Transverse colon (tissue), 4 donors: ENCODE measurements around the gene ZCCHC8. TPM values are rescaled to one million over a fixed set of nuclear protein-coding genes. Genes with fewer than 3 reads are reported as not detected.

ENCODE experiments used
- DNase-seq: peaks from one replicate; pipeline ENCODE4 v3.0.0-alpha.2; 2019
- H3K27ac ChIP-seq, 4 donors: fragments of 200-600 bp; sonication (generic); 2 replicates each; pipeline ENCODE4 v1.5.1; 2016 to 2018; ENCODE audit warnings: inconsistent platforms in 4 of 4
- H3K27me3 ChIP-seq: fragments of 200-600 bp; sonication (generic); 2 replicates; pipeline ENCODE4 v1.5.1; 2017; ENCODE audit warnings: inconsistent platforms
- H3K36me3 ChIP-seq, 4 donors: fragments of 200-600 bp; sonication (generic); 2 replicates each; pipeline ENCODE4 v1.5.1; 2017 to 2019; ENCODE audit warnings: inconsistent platforms in 4 of 4
- H3K4me1 ChIP-seq, 4 donors: fragments of 200-600 bp; sonication (generic); 2 replicates each; pipeline ENCODE4 v1.5.1; 2017 to 2020; ENCODE audit warnings: inconsistent platforms in 4 of 4
- H3K4me3 ChIP-seq, 4 donors: fragments of 200-600 bp; sonication (generic); 1 replicate in 1 of 4; 2 replicates in 3 of 4; pipeline versions ENCODE4 v1.5.1 to v1.6.1; 2017 to 2019; ENCODE audit warnings: inconsistent platforms in 4 of 4
- H3K9me3 ChIP-seq, 2 donors: fragments of 200-600 bp; sonication (generic); 2 replicates each; pipeline ENCODE4 v1.5.1; 2017 to 2019; ENCODE audit warnings: inconsistent platforms in 2 of 2
- CTCF ChIP-seq, 5 experiments: fragments of 200-600 bp in 3 of 5; fragments of 450-650 bp in 2 of 5; sonication (generic) in 3 of 5; IDR thresholded peaks; 1 replicate in 2 of 5; 2 replicates in 3 of 5; pipeline ENCODE4 v1.5.1; 2016 to 2017; ENCODE audit warnings: antibody characterized with exemption in 5 of 5, inconsistent platforms in 3 of 5, mild to moderate bottlenecking in 2 of 5, moderate library complexity in 1 of 5
- EP300 ChIP-seq: sonication (generic); formaldehyde crosslinking; IDR thresholded peaks from one replicate; pipeline ENCODE4 v1.6.1; 2017; ENCODE audit warnings: antibody characterized with exemption, low read depth
- POLR2A ChIP-seq: fragments of 450-650 bp; IDR thresholded peaks from one replicate; pipeline ENCODE4 v1.6.1; 2016; ENCODE audit warnings: antibody characterized with exemption, mild to moderate bottlenecking, moderate library complexity
- POLR2AphosphoS5 ChIP-seq, 3 donors: sonication (generic); formaldehyde crosslinking; IDR thresholded peaks; one replicate each; pipeline ENCODE4 v1.6.1; 2016; ENCODE audit warnings: antibody characterized with exemption in 3 of 3
- WGBS, 2 donors: methylation state at CpG; one replicate each; pipeline ENCODE4 v1.1.5; 2018; ENCODE audit warnings: low coverage in 1 of 2; 5-methylcytosine and 5-hydroxymethylcytosine counted together
- in situ Hi-C, 4 donors: fragments of 200-750 bp; cut with MboI; loops; one replicate each; pipeline versions ENCODE4 v1.15.0 to v1.15.1; 2017; ENCODE audit warnings: low sequenced_read_pairs in 3 of 4, low pct_ligation_motif_present in 1 of 4, low pct_unique_long_range_greater_than_20kb in 1 of 4
- intact Hi-C: fragments of 100-400 bp; cut with DNase I; formaldehyde crosslinking; loops from one replicate; pipeline ENCODE4 v1.15.1; 2023; ENCODE audit warnings: low total_unique reads
- total RNA-seq, 4 donors: library from RNA; depleted of rRNA; stranded (reverse); fragments of >200 nt; gene quantifications; one replicate each; pipeline ENCODE4 v1.1.0, GENCODE V29; 2016

Gene ZCCHC8
- total RNA-seq, 4 donors from 2014 or later, result 15.9 to 28.4 (median 19.9) TPM

DNA sequence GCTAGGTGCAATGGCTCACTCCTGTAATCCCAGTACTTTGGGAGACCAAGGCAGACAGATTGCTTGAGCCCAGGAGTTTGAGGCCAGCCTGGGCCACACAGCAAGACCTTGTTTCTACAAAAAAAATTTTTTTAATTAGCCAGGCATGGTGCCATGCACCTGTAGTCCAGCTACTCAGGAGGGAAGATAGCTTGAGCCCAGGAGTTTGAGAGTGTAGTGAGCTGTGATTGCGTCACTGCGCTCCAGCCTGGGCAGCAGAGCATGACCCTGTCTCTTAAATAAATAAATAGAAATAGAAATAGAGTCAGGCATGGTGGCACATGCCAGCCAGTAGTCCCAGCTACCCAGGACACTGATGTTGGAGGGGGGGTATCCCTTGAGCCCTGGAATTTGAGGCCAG, 41.5 kb downstream of the ZCCHC8 start:
- H3K9me3 ChIP-seq, result no peaks in the 10 kb centered on the region
- WGBS, 2 donors, result 100% methylated on average over 2 of the region's 2 CpGs; no CpG with 5 or more reads in 1 of the 2 donors
- TF ChIP-seq EP300, result no peak
- TF ChIP-seq POLR2A, result no peak
- TF ChIP-seq POLR2AphosphoS5 (IDR thresholded peaks at IDR 0.05), result no peak
- TF ChIP-seq CTCF (IDR thresholded peaks at IDR 0.05), result no peak
- H3K36me3 ChIP-seq, result no peaks in the 10 kb centered on the region
- H3K27ac ChIP-seq, result no peak overlapping the region
- intact Hi-C loops, result no loop called here
- H3K4me1 ChIP-seq, result peaks cover 0 to 11% (median 0%) of the 10 kb centered on the region in 4 donors
- no peak overlapping the region for H3K4me3 ChIP-seq
- H3K27me3 ChIP-seq, result no peaks in the 10 kb centered on the region
- in situ Hi-C loops, result no loop called here
- DNase-seq, result no peak

GRCh38 chr12:122458105-122459035, 42.4 kb downstream of the ZCCHC8 start:
- H3K4me3 ChIP-seq, result no peak overlapping the region
- H3K36me3 ChIP-seq, result no peaks in the 10 kb centered on the region
- intact Hi-C loops (no loop called here), in situ Hi-C loops (no loop called here)
- no peaks in the 10 kb centered on the region for H3K9me3 ChIP-seq
- TF ChIP-seq POLR2AphosphoS5 (IDR thresholded peaks at IDR 0.05), result no peak
- TF ChIP-seq EP300, result no peak
- TF ChIP-seq POLR2A, result no peak
- TF ChIP-seq CTCF (IDR thresholded peaks at IDR 0.05), result no peak
- no peak overlapping the region for H3K27ac ChIP-seq
- no peaks in the 10 kb centered on the region for H3K27me3 ChIP-seq
- no peak for DNase-seq
- peaks cover 0 to 18% (median 3%) of the 10 kb centered on the region in 4 donors for H3K4me1 ChIP-seq
- 92 to 100% methylated on average over 4 to 17 of the region's 17 CpGs for WGBS, 2 donors

DNA sequence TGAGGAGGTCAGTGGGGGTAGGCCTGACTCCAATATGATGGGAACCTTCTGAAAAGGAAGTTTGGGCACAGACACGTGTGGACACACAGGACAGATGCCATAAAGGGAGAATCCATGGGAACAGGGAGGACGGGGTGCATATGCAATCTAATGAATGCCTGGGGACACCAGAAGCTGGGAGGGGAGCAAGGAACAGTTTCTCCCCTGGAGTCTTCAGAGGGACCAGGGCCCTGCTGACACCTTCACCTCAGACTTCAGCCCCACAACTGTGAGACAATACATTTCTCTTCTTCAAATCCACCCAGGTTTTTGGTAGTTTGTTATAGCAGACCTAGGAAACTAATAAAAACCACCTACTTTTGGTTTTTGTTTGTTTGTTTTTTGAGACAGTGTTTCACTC, 43.1 kb downstream of the ZCCHC8 start:
- no peaks in the 10 kb centered on the region for H3K27me3 ChIP-seq
- intact Hi-C loops, result no loop called here
- WGBS, 2 donors, result 60 to 78% methylated on average over 2 of the region's 2 CpGs

More for the DNA sequence above, 43.1 kb downstream of the ZCCHC8 start:
- Histone ChIP-seq H3K4me3 (no peak overlapping the region), H3K27ac (no peak overlapping the region), H3K36me3 (no peaks in the 10 kb centered on the region), H3K9me3 (no peaks in the 10 kb centered on the region), H3K4me1 (peaks cover 0 to 23% (median 3%) of the 10 kb centered on the region in 4 donors)
- TF ChIP-seq CTCF (IDR thresholded peaks at IDR 0.05) (no peak), EP300 (no peak), POLR2AphosphoS5 (IDR thresholded peaks at IDR 0.05) (no peak), POLR2A (no peak)
- in situ Hi-C loops, result no loop called here
- DNase-seq, result no peak
